Suppressor macrophage treated with lipopolysaccharide for 1 hour (primary cell): ENCODE results near the gene KCNIP2.
"Not testable (repeated sequence)": the region's sequence is repeated elsewhere in the genome, so short reads cannot be mapped to it uniquely, and the experiment has no call there.

Source experiments
- DNase-seq, 3 donors: peaks; one replicate each; pipeline ENCODE4 v3.0.0-alpha.2; 2020 to 2022

Gene KCNIP2

DNA sequence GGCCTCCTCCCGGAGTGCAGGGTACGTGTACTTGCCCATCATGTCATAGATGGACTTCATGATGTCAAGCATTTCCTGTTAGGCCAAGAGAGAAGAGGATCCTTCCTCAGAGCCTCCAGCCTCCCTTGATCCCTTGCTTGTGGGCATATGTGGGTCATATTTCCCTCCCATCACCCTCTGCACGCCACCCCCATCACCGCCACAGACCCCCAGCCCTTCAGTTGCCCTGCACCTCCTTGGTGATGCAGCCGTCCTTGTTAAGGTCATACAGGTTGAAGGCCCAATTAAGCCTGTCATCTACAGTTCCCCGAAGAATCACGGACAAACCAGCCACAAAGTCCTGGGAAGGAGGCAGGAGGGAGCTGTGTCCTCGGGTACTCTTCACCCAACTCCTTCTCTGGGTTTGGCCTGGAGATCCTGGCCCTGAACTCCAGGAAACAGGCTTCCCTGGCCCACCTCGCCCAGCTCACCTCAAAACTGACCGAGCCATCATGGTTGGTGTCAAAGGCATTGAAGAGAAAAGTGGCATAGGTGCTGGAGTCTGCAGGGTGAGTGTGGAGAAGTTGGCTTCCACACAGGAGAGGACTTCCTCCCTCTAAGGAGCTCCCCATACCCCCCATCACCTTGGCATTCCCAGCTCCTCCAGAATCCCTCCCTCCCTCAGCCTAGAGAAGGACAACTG lies 15.5 kb downstream of the KCNIP2 start:
- no peak for DNase-seq

DNA sequence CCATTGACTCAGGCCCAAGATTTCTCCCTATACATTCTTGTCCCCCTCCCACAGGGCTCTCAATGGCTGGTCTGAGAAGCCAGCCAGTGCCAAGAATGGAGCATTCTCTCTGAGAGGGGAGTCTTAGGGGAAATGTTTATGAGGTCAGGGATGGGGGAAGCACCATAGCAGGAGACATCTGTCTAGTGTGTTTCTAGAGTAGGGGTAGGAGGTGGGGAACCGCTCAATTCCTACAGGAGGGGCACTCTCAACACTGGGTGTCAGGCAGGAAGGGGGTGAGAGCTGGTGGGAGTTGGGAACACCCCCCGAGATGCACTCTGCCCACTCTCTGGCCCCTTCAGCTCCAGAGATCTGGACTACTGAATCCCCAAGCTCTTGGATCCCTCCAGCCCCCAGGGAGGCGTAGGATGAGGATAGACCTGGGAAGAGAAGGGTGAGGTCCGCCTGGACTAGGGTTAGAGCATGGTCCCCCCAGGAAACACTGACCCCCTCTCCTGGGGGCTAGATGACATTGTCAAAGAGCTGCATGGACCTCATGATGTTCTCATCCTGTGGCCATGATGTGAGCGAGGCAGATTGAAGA lies 16.7 kb downstream of the KCNIP2 start:
- DNase-seq: no peak

DNA sequence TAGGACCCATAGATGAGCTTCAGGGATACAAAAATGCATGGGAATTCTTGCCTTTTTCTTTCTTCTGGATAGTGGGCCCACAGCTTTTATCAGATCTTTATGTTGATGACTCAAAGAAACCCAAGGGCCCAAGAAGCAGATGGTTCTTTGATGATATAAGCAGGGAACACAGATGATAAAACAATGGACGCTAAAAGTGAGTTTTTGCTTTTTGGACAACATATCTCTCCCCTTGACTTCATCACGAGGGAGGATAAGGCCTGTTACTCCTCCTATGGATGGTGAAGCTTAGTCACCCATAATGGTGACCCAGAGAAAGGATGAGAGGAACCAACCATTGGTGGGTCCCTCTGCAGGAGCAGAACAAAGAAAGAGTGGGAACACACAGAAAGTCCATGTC lies 18.9 kb downstream of the KCNIP2 start:
- no peak for DNase-seq

DNA sequence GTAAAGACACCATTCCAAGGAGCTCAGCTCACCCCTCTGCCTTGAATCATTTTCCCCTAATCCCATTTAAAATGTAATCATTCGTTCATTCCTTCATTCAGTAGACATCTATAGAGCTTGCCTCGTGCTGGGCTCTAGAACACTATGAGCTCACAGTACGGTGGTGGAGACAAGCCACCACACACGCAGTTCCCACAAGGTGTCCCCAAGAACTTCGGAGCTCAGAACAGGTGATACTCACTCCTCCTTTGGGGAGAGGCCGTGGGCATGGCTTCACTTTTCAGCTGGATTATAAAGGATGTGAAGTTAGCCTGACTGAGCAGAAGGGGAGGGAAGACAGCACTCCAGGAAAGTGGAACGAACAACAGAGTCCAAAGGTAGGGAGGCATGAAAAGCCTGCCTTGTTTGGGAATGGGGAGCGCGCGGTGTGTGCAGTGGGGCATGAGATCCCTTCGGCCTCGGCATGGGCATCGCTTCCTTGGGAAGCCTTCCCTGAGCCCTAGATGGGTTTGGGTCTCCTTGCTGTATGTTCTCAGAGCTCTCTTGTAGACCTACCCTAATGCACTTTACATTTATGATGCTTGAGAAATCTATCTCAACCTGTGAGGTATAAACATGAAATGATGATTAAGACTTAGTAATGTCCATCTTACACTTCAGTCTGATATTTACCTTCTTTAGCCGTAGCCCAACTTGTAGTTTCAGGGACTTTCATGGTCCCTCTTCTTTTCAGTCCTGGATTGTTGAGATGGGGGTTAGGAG lies 24.5 kb downstream of the KCNIP2 start:
- no peak for DNase-seq

DNA sequence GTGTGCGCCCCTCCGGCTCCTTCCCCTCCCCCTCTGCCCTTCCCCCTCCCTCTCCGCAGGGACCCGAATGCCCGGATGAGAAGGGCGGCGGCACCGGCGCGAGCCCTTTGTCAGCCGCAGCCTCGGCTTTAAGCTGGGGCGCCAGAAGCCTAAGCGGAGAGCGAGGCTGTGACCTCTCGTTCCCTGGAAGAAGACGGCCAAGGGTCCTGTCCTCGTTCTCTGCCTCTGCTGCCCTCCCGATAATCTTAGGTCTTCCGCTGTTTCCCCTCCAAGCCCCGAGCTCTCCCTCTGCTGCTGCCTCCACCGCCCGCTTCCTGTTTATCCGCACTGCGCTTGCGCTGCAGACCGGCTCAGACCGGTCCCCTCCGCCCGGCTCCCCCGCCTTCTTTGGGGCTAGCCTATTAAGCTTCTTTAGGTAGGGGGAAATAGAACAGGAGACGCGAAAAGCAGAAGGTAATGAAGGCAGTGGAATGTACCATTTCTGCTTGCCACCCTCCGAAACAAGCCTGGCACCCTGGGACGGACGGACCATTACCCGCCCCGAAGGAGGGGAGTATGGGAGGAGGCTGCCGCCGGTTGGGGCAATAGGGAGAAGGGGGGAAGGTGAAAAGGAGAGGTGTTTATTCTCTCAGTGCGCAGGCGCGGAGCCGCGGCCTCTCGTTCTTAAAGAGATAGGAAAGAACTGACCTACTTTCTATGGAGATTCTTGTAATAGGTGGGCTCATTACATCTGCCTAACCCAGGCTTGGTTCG lies 25.3 kb downstream of the KCNIP2 start, which contains the start of gene OGA:
Gene OGA (minus strand): TSS at position 326 of the 753 bp plus-strand sequence. CDS start 422 bp downstream, outside the sequence.
- peak; percentile 98 to 99 (median 99) for DNase-seq

DNA sequence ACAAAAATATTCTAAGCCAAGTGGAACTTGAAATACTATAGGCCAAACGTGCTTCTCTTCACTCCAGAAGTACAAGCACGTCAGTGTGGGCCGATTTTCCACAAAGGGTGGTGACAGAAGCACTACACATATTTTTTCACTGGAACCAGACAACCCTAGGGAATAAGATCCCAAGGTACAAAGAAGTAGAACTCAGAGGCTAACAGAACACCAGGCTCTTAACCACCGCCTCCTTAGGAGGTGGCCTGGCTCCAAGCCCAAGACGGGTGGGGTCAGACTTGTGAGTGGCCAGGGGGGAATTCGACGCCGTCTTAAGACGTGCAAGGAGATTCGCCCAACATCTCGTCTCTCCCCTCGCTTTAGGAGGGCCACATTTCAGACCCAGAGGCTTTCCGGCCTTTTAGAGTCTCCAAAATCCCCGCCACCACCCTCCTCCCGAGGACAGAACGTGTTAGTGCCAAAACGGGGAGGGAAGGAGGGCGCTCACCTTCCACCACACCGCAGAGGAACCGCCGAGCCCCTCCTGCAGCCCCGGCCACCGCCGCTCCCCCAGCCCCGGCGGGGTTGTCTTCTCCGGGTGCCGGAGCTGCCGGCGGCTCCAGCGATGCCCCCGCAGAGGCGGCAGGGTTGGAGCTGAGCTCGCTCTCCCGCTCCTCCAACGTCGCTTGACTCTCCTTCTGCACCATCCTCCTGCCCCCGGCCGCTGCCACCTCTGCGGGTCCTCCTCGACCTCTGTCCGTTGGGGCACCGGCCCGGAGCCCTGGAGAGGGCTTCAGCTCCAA lies 26.1 kb downstream of the KCNIP2 start:
- peak in 1 of 3 donors; percentile 84 for DNase-seq

DNA sequence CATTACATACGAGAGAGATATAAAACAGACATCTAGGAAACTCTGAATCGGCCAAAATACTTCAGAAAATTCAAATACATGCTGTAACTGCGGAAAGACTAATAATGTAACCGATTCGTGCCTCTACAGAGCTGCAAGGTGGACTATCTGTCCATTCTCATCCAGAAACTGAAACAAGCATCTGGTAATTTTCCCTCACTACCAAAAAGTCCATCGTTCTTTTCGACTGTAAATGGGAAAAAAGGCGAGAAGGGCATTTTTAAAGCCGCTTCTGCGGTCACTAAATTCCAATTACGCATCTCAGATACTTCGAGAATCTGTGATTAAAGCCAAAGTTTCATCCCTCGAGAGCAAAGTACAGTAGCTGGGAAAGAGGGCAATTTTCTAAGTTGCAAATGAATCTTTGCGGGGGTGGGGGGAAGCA lies 26.7 kb downstream of the KCNIP2 start:
- DNase-seq: peak in 2 of 3 donors; percentile 84 to 90

DNA sequence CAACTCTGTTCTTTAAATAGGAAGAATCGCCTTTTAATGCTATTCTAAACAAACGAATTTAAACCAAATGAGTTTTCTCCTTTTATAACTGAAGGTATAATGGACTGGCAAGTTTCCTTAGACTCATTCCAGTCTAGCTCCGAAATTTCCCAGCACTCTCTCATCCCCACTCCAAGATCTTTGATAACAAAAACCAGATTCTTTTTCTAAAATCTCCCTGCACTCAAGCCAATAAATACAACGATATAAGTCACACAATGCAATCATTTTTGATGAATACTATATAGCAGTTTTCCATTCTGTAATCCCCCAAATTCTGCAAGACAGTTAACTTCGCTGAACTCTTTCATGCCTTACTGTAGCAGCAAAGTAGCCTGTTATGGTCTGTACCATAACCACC lies 27.2 kb downstream of the KCNIP2 start:
- DNase-seq: peak in 1 of 3 donors; percentile 27

DNA sequence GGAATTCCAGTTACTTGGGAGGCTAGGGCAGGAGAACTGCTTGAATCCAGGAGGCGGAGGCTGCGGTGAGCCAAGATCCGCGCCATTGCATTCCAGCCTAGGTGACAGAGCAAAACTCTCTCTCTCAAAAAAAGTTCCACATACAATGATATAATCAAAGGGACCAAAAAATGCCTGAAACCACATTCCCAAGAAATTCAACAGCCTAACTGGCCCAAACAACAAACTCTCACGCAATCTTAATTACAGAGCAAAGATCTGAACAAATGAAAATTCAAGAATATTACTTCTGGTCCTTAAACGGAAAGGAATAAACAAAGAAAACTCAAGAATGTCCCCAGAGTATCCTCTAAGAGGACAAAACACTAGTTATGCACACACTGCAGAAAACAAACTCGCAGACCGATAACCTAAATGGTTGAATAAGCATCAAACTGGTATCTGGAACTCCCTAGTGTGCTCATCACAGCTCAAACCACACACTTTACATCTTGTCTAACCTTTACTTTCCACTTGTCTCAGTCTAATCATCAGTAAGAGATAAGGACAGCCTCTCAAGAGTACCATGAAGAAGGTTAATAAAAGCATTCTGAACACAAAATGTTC lies 29.0 kb downstream of the KCNIP2 start:
- DNase-seq: no peak

DNA sequence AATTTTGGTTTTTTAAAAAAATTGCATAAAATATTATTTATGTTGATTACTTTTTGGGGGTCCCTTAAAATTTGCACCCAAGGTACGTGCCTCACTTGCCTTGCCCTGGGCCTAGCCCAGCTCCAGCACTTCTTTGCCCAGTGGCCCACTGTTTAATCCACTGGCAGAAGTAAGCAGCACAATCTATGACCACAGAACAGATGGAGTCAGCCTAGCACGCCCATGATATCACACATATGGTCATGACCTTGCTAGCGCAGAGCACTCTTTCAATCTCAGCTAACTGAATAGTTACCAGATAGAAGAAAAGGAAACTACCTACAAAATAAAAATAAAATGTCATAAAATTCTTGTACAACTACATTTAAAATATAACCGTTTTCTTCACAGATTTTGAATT lies 31.0 kb downstream of the KCNIP2 start:
- no peak for DNase-seq

DNA sequence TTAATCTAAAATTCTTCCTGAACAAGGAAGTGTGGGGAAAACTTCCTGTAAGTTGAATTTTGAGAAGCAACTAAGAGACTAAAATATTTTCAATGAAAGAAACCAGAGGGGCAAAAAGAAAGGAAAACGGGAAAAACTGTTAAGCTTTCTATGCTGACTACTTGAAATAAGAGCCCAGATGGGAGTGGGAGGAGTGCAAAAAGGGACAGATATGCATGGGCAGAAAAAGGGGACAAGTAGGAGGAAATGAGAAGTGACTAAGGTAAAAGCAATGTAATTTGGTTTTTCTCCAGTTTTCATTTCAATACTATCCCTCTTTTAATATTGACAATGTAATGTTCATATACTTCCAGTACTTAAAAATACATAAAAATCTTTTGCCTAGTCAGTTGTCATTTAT lies 36.4 kb downstream of the KCNIP2 start:
- no peak for DNase-seq

DNA sequence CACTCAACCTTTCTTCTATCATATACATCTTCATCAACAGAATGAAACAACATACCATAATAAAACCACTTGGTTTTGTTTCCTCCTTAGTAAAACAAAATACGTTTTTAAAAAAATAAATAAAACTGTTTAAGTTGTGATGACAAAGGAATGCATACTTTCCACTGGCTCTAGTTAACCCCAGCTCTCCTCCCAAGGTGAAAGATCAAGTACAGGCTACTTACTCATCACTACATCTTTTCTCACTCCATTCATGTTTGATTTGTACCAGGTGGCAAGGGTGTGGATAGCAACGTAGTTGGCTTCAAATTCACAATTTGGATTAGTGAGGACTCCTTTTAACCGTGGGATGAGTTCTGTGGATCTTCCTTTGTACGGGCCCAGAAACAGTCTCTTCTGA lies 40.1 kb downstream of the KCNIP2 start:
- no peak for DNase-seq

DNA sequence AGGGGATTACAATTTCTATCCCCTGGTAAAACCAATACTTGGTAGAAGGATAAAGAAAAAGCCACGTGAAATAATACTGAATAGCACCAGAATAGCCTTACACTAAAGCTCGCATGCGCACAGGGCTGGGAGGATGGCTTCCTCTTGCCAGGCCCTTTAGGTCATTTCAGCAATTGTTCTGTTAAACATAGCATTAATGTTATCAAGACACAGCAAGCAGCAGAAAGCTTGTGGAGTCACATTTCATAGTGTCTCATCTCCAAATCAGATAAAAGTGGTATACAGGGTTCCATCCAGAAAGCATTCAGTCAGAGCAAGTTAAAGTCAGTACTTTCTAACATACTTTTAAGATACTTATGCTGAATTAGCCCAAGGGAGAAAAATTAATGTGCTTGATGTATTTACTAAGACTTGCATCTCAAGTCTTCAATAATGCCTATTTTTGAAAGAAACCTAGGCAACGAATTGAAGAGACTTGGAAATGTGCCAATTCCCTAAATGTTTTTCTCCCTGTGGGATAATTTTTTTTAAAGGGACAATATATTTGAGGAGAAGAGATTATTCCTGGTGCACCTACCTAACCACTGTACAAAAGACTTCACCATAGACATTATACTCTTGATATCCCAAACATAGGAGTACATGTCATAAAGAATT lies 46.1 kb downstream of the KCNIP2 start:
- no peak for DNase-seq

DNA sequence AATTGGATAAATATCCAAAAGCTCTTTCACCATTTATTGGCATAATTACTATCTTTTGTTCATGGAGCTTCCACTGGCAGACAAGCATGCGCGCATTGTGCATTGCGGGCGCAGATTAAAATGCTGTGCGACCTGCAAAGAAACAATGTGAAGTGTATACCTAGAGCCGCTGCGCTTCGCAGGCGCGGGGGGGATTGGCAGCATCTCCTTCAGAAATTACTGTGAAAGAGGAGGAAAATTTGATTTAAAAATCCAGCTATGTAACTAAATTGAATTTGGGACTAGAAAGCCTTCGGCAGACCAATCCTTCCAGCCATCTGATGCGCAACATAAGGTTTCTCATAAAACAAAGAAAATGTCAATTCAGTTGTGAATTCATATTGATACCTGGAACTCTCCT lies 50.1 kb downstream of the KCNIP2 start:
- DNase-seq: no peak

DNA sequence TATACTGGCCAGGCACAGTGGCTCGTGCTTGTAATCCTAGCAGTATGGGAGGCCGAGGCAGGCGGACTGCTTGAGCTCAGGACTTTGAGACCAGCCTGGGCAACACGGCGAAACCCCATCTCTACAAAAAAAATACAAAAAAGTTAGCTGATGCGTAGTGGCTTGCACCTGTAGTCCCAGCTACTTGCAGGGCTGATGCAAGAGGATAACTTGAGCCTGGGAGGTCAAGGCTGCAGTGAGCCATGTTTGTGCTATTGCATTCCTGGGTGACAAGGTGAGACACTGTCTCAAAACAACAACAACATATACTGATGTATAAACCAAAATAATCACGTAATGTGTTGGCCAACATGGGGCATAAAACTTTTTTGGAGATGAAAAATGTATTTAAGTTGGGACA lies 53.9 kb downstream of the KCNIP2 start:
- no peak for DNase-seq

DNA sequence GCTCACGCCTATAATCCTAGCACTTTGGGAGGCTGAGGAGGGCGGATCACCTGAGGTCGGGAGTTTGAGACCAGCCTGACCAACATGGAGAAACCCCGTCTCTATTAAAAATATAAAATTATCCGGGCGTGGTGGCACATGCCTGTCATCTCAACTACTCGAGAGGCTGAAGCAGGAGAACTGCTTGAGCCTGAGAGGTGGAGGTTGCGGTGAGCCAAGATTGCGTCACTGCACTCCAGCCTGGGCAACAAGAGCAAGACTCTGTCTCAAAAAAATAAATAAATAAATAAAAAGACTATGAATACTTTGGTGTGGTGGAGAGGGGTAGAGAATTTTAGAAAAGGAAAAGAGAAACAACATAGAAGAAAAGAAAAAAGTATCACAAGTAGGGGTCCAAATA lies 54.4 kb downstream of the KCNIP2 start:
- DNase-seq: not testable (repeated sequence)

DNA sequence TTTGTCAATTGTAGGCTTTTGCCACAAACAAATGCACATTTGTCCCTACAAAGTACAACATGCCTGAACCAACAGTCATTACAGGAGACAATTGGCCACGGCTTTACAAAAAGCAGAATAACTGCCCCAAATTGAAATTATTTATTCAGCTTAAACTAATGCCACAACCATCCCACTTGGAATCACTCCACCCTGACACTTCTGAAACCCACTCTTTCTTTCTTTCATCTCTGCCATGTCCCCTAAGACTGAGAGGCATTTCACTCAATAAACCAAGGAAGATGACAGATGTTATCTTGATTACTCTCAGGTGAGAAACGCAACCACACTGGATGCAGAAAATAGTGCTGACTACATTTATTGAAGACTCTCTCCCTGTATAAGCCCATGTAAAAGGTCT lies 57.8 kb downstream of the KCNIP2 start:
- no peak for DNase-seq

DNA sequence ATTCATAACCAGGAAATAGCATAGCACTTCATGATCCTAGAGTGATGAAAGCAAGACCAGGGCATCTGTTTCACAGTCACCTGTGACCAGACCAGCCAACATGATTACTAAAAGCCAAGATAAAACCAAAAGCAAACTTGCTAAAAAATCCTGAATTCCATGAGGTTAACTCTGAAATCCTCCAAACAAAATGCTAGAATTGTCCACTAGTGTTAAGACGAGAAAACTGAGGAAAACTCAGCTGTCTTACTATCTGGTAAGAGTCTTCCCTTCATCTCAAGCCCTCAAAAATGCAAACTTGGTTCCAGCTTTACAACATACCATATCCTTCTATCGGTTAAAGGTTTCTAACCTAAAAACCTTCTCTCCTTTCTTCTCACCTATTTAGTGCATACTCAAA lies 59.0 kb downstream of the KCNIP2 start:
- DNase-seq: no peak

DNA sequence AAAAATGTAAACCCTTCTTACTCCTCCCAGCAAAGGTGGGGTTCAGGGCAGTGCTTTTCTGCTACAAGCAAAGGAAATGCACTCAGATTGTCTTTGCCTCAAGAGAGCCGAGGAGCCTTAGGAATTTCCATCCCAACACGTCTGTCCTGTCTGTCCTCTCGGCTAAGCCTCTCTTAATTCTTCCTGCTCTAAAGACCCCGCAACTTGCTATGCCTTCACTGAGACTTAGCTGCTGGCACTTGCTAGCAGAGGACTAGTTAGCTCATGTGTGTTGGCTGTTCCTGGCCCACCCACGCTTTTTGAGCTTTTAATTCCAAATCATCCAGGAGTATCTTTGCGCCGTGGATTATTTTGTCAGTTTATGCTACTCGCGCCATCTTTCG lies 59.9 kb downstream of the KCNIP2 start:
- no peak for DNase-seq

DNA sequence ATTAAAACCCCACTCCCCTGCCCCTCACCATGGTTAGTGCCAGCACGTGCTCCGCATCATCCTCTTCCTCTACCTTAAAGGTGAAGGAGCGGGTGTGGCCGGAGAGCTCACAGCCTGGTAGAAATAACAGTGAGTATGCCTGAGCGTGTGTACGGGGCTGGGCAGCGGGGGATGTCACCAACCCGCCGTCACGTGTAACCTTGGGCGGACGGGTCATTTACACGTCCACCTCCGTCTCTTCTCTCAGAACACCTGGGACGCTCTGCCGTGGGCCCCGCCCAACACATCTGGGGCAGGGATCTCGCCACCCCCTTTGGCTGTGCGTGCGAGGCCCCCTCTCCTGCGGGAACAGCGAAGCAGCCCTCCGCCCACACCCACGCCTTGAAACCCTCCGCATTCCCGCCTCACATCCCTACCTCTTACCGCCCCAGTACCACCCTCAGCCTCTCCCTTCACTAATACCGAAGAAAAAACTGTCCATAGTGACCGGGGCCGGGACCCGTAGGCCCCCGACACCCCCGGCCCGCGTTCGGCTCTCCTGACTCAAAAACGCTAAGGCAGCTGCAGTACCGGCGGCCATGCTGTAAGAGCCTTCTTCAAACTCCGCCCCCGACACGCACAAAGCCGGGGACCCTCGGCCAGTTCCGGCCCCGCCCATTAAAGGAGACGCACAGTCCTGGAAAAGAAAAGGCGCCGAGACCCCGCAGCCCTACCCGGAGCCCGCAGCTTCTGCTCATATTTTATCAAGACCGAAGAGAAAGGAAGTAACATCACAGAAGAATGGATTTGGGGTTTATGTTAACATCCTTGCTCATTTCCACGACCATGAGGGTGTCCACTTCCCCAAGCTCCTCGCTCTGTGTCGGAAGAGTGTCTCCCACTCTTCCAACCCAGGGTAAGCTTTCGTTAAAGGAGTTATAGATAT lies 60.5 kb downstream of the KCNIP2 start, which contains the start of gene NPM3:
Gene NPM3 (minus strand): TSS at position 636 of the 925 bp plus-strand sequence. CDS start 56 bp downstream, at position 580.
- DNase-seq: peak; percentile 77 to 89 (median 84)
